Right ventricle myocardium superior (tissue), 1 donor: ENCODE measurements around the gene FBN2. TPM values are rescaled to one million over a fixed set of nuclear protein-coding genes. Genes with fewer than 3 reads are reported as not detected.
"Not testable (repeated sequence)": the region's sequence is repeated elsewhere in the genome, so short reads cannot be mapped to it uniquely, and the experiment has no call there.

Source experiments
- ATAC-seq: fragments of 200-7000 bp; cut with Tn5 transposase; one replicate; pipeline ENCODE4 v1.9.1; 2020; ENCODE audit warnings: mild to moderate bottlenecking; ENCODE audit not compliant: poor library complexity
- DNase-seq: peaks from one replicate; pipeline ENCODE4 v3.0.0-alpha.2; 2020
- intact Hi-C: fragments of 100-400 bp; cut with DNase I; formaldehyde crosslinking; loops from one replicate; pipeline ENCODE4 v1.11.2; 2022
- total RNA-seq: library from RNA; stranded (reverse); fragmentation: NEBNext Ultra II Directional; extraction: Animal tissue kit (Norgen Biotek cat#: 25700); gene quantifications from one replicate; pipeline ENCODE4 v1.2.1, GENCODE V29; 2021
- donor health status: DM: no; HTN: yes; CAD: no; lungs with severe emphysema.

Gene FBN2
- total RNA-seq, 1 donor from 2014 or later: 23.5 TPM

DNA sequence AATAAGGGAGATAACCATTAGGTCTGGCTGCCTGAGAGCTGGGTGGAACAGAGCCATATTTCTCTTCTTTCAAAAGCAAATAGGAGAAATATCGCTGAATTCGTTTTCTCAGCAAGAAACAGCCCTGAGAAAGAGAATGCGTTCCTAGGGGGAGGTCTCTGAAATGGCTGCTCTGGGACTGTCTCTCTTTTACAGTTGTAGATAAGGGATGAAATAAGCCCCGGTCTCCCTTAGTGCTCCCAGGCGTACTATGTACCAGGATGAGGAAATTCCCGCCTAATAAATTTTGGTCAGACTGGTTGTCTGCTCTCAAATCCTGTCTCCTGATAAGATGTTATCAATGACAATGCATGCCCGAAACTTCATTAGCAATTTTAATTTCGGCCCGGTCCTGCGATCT is 90.8 kb downstream of the FBN2 start:
- ATAC-seq, intact Hi-C loops, DNase-seq: not testable (repeated sequence)

DNA sequence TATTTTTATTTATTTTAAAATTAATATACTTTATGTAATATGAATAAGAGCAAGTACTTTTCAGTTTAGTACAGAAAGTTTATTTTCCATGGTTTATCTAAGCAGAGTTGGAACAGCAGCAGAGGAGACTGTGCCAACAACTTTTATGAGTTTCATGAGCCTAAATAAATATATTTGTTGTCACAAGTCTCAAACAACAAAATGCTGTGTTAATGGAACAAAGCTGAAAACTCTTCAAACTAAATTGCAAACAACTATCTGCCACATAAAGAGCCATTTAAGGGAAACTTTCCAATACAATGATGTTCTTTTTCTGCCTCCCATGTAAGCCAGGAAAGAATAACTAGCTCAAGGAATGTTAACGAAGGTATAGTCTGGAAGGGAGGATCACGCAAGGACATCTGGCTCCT is 96.1 kb downstream of the FBN2 start:
- ATAC-seq (no peak), DNase-seq (no peak)
- intact Hi-C loops: no loop called here

DNA sequence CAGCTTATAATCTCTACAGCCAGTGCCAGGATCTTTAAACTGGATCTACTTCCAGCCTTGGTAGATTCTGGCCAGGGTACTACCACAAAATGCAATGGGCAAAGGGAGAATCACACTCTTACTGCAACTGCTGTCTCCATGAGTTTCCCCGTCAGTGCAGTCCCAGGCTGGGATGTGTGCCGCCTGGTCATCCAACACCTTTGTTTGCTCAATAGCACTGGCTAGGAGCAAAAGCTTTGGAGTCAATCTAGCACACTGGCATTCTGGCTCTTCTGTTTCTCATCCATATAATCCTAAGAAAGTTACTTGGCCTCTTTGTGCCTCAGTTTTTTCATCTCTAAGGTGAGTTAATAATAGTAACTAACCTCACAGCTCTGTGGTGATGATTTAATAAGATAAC is 96.9 kb downstream of the FBN2 start:
- ATAC-seq (no peak), DNase-seq (no peak)
- intact Hi-C loops: no loop called here

- DNase-seq (no peak), ATAC-seq (peak; percentile 34)
- intact Hi-C loops: no loop called here
Measured at GRCh38 chr5:128436749-128437188, 101.3 kb downstream of the FBN2 start.

- ATAC-seq: no peak
- DNase-seq: no peak
- intact Hi-C loops: no loop called here
Measured at GRCh38 chr5:128435861-128436260, 102.2 kb downstream of the FBN2 start.

DNA sequence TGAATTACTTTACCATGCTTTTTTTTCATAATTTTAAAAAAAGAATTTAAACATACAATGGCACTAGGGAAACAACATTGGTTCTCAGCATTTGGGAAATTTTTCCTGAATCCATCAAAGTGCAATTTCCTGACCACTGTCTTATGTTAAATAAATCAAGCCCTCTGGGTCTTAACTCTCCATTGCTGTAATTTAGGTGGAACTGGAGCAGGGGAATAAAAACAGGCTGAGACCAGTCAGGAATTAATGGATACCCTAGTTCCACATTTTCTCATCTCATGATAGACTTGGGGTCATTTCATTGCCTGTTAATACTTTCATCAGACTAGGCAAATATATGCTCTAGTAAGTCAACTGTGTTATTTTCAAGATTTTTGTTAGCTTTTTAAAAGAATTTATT is 103.1 kb downstream of the FBN2 start:
- intact Hi-C loops: no loop called here
- DNase-seq (no peak), ATAC-seq (no peak)

DNA sequence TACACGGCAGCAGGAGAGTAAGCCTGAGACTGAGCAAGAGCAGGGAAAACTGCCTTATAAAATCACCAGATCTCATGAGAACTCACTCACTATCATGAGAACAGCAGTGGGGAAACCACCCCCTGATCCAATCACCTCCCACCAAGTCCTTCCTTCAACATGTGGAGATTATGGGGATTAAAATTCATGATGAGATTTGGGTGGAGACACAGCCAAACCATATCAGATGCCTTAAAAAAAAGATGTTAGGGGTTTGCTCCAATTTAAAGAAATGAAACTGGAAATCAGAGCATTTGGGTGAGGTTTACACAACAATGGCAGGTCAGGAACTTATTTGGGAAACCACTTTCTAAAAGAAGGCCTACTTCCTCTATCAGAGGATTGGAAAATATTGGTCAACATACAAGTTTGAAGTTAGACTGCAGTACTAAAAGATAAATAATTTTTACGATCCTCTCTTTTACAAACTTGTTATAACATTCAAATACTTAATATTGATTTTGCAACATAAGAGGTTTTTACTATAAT is 105.1 kb downstream of the FBN2 start:
- DNase-seq: no peak
- ATAC-seq: no peak
- intact Hi-C loops: no loop called here

DNA sequence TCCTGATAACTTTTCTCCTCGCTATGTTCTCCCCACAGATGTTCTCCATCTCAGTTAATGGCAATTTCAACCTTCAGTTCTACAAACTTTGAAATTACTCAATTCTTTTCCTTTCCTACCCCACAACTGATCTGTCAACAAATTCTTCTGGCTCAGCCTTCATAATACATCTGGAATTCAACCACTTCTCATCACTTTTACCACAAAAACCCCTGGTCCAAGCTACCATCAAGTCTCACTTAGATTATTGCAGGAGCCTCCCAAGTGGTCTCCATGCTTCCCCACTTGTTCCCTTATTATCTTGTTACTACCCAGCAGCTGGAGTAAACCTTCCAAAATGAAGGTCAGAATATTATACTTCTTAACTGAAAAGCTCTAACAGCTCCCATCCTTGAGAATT is 110.1 kb downstream of the FBN2 start:
- DNase-seq (no peak), ATAC-seq (no peak)
- intact Hi-C loops: no loop called here

DNA sequence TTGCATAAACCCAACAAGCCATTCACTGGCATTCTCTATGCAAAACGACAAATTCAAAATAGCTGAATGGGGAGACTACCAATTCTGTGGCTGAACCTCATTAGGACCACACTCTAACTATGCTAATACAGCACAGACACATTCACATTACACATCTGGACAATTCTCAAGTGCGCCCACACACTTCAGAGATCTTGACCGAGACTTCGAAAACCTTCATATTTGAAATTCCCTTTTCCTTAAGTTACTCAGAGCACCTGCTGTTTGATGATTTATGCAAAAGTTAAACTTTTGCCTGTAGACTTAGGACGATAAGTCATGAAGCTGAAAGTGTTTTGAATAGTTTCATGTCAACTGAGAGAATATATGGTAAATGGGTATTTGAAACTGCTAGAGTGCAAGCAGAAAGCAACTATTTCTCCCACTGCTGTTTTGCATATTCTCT is 111.9 kb downstream of the FBN2 start:
- intact Hi-C loops: no loop called here
- DNase-seq: no peak

GRCh38 chr5:128424646-128425045 is 113.4 kb downstream of the FBN2 start:
- intact Hi-C loops: no loop called here
- DNase-seq (no peak), ATAC-seq (no peak)

More for the DNA sequence above, 111.9 kb downstream of the FBN2 start:
- no peak for ATAC-seq

DNA sequence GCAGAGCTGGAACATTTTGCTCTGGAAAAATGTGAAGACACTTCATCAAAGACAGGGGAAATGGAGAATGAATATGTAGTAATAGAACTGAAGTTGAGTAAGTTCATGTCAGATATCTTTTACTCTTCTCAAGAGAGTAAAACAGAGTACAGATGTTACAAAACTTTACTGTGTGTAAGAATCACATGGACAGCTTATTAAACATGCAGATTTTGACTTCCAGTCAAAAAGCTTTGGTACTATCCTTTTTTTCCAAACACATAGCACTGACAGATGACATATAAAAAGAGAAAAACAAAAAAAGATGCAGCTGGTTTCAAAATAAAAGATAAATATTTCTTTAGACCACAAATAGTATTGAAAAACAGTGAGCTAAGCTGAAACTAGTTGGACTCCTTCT is 115.4 kb downstream of the FBN2 start:
- DNase-seq (no peak), ATAC-seq (no peak)
- intact Hi-C loops: no loop called here

- ATAC-seq: no peak
- no peak for DNase-seq
- intact Hi-C loops: no loop called here
Measured at GRCh38 chr5:128414469-128414868, 123.6 kb downstream of the FBN2 start.

DNA sequence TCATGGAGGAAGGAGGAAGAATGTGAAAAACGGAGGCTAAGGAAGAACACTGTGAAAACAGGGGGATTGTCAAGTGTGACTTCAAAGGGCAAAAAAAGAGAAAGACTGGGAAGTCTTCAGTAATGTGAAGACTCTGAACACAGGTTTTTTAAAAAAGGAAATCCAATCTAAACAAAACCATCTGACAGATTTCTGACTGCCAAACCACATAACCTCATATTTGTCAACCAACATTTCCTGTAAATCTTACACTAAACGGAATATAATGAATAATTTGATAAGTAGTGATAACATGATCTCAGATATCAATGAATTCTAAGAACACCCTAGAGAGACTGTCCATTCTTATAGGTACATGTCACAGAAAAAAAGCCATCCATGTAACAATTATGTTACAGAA is 124.7 kb downstream of the FBN2 start:
- DNase-seq (no peak), ATAC-seq (no peak)
- intact Hi-C loops: no loop called here

GRCh38 chr5:128412145-128412930 is 125.7 kb downstream of the FBN2 start:
- ATAC-seq (no peak), DNase-seq (no peak)
- intact Hi-C loops: no loop called here

- intact Hi-C loops: no loop called here
- DNase-seq (no peak), ATAC-seq (no peak)
Measured at GRCh38 chr5:128409166-128409800, 128.8 kb downstream of the FBN2 start.

GRCh38 chr5:128408622-128409021 is 129.4 kb downstream of the FBN2 start:
- intact Hi-C loops: no loop called here
- DNase-seq (no peak), ATAC-seq (no peak)

DNA sequence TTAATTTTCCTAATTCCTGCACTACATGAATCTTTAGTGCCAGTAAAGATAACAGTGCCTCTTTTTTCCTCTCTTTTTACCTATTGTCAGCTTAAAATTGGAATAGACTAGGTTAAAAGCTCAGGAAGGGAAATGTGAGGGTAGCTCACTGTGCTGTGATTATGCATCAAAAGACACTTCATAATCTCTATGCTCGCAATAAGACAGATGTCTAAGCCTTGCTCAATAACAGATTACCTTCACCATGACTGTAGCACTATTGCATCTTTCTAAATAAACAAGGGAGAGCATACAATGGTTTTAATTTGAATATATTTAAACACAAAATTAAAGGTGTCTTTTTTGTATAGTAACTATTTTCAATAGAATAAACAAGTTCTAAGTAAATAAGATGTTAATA is 130.1 kb downstream of the FBN2 start:
- ATAC-seq: no peak
- no peak for DNase-seq
- intact Hi-C loops: no loop called here

- intact Hi-C loops: no loop called here
- no peak for ATAC-seq
- DNase-seq: no peak
Measured at GRCh38 chr5:128406803-128407202, 131.2 kb downstream of the FBN2 start.

DNA sequence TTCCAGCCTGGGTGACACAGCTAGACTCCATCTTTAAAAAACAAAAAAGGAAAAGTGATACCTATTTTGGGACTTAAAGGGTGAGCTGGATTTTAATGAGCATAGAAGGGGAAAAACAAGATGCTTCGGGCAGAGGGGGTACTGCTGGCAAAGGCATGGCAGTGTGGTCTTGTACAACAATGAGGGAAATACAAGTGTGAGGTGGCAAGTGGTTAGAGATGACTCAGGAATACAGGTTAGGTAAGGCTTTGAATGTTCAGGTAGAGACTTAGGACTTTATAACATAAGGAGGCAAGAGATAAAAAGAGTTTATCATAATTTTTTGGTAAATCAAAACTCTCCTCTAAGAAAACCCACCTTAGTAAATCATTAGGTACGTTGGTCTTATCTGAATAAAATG is 132.9 kb downstream of the FBN2 start:
- no peak for DNase-seq
- no peak for ATAC-seq
- intact Hi-C loops: no loop called here

DNA sequence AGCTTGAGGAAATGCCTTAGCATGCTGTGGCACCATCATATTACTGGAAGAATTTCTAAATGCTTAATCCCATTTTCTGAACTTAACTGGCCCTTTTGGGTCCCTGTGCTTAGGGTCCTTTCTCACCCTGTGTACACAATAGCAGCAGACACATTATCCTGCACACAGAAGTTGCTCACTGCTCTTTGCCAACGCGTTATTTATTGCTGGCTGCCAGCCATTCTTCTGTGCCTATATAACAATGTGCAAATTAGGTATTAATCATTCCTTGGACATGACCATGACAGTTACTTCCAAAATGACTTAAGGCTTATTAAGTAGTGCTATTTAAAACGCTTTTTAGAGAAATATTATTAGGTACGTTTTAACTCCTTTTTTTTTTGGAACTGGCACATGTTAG is 134.7 kb downstream of the FBN2 start:
- no peak for ATAC-seq
- intact Hi-C loops: no loop called here
- DNase-seq: no peak
